ENCODE data around the gene PTGIR.

DNA sequence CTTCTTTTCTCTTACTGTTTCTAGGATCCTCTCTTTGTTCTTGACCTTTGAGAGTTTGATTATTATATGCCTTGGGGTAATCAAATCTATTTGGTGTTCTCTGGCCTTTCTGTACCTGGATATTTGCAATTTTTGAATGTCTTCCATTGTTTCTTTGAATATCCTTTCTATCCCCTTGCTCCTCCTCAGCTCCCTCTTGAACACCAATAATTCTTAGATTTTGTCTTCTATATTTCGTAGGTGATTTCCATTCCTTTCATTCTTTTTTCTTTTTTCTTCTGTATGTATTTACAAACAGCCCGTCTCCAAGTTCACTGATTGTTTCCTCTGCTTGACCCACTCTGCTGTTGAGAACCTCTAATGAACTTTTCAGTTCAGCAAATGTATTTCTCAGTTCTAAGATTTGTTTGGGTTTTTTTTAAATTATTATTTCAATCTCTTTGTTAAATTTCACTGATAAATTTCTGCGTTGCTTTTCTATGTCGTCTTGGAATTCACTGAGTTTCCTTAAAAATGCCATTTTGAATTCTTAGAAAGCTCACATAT is 26.4 kb downstream of the PTGIR start:
- TF ChIP-seq, protein P1, sequence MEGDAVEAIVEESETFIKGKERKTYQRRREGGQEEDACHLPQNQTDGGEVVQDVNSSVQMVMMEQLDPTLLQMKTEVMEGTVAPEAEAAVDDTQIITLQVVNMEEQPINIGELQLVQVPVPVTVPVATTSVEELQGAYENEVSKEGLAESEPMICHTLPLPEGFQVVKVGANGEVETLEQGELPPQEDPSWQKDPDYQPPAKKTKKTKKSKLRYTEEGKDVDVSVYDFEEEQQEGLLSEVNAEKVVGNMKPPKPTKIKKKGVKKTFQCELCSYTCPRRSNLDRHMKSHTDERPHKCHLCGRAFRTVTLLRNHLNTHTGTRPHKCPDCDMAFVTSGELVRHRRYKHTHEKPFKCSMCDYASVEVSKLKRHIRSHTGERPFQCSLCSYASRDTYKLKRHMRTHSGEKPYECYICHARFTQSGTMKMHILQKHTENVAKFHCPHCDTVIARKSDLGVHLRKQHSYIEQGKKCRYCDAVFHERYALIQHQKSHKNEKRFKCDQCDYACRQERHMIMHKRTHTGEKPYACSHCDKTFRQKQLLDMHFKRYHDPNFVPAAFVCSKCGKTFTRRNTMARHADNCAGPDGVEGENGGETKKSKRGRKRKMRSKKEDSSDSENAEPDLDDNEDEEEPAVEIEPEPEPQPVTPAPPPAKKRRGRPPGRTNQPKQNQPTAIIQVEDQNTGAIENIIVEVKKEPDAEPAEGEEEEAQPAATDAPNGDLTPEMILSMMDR (IDR thresholded peaks at IDR 0.05), result no peak
- TF ChIP-seq POLR2A (IDR thresholded peaks at IDR 0.05), result no peak

All from transverse colon (tissue), 3 donors.